NCI-H1105 (cell line): ENCODE data around the gene NPTX1.

Experiments
- DNase-seq: peaks from one replicate; lab custom pipeline; 2025; lab: John Stamatoyannopoulos, UW

Gene NPTX1

DNA sequence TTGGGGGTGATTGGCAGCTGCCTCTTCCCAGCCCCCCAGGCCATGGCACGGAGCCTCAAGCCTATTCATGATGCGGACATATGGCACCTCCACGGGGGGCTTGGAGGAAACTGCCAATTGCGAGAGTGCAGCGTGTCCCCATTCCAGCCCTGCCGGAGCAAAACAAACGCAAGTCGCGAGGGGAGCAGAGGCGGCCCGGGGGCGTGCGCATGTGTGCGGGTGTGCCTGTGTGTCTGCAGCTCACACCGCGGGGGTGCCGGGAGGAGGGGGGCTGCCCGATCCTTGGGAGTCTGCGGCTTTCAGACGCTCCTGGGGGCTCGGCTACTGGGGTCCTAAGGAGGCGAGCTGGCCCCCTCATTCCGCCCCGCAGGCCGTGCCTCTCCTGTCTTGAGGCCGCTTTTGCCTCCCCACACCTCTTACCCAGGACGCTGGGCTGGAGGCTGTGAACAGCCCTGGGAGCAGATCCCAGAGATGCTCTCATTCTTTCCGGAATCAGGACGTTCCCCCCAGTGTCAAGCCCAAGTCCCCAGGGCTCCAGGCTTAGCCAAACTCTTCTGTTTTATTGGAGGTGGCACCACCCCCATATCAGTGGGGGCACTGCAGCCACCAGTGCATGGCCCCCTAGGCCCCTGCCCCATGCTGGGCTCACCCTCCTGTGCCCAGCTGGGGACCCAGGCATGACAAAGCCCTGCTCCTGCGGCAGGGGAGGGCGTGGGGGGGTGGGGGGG is 32.3 kb downstream of the NPTX1 start:
- DNase-seq = no peak

DNA sequence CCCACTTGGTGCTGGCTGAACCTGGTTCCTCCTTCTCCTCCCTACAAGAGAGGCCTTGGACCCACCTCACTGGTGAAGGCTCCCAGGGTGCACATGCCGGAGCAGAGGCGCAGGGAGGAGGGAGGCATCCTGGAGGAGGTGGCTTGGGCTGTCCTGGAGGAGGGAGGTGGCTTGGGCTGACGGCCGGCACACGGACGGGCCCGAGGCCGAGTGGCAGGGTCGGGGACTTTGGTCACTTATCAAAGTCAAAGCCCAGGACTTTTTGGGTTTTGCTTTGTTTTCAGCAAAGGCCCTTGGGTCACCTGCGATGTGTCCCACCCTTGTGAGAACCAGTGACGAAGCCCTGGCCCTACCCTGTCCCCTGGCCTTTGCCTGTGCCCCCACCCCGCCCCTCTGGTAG is 32.9 kb downstream of the NPTX1 start:
- no peak for DNase-seq

DNA sequence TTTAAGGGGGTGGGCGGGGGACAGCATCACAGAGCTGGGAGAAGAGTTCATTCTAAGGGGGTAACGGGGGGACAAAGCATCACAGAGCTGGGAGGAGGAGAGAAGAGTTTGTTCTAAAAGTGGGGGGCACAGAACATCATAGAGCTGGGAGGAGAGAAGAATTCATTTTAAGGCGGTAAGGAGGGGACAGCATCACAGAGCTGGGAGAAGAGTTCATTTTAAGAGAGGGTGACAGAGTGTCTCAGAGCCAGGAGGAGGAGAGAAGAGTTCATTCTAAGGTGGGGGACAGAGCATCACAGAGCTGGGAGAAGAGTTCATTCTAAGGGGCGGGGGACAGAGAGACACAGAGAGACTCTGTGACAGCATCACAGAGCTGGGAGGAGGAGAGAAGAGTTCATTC is 33.6 kb downstream of the NPTX1 start:
- DNase-seq = no peak

DNA sequence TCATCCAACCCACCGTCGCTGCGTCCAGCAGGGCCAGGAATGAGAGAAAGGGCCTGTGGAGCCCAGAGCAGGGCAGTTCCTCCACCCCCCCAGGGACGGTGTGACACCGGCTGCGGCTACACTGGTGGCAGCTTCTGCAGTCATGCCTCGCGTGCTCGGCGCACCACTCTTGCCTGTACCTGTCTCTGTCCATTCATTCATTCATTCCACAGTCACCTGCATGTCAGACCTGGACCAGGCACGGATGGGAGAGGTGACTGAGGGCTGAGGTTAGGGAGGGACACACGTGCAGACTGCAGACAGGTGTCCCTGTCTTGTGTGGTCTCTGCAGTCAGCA is 34.1 kb downstream of the NPTX1 start:
- no peak for DNase-seq

DNA sequence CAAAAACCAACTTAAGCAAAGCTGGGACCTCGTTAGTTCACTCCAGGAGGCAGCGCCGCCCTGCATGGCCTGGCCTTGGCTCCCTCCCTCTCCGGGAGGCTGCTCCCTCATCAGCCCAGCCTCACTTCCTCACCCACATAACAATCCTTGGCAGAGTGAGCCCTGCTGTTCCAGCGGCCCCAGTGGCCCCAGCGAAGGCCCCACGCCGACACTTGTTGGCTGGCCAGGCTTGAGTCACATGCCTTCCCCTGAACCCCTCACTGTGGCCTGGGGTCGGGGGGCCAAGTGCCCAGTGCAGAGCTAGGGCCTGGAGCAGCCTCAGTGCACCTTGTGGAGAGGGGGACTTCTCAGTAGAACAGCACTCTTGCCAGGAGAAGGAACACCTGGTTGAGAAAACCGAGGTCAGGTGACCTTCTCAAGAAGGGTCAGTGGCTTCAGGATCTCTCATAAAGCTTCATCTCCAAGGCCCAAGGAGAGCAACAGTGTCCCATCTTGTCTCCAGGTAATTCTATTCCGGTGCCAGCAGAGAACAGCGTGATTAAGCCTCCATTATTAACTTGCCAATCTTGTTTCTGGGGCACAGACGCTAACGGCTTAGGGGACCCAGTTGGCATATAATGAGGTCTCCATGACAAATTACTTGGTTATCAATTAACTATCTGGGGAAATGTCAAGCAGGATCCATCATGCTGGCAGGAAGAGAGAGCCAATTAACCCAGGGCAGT is 34.6 kb downstream of the NPTX1 start:
- DNase-seq = no peak

DNA sequence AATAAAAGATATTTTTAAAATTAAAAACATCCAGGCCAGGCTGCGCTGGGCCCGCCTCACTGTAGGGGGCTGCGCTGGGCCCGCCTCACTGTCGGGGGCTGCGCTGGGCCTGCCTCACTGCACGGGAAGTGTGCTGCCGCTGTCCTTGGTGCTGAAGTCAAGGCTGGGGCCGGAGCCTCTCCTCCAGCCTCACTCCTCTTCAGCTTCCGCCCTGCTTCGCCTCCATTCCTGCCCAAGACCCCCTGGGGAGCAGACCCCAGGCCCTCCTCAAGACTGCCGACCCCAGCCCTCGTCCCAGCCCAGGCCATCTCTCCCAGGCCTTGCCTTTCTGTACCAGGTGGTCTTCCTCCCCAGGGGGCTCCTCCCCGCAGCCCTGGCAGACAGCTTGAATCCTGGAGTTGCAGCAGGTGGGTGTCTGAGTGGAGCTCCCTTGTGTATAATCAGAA is 35.3 kb downstream of the NPTX1 start:
- no peak for DNase-seq

DNA sequence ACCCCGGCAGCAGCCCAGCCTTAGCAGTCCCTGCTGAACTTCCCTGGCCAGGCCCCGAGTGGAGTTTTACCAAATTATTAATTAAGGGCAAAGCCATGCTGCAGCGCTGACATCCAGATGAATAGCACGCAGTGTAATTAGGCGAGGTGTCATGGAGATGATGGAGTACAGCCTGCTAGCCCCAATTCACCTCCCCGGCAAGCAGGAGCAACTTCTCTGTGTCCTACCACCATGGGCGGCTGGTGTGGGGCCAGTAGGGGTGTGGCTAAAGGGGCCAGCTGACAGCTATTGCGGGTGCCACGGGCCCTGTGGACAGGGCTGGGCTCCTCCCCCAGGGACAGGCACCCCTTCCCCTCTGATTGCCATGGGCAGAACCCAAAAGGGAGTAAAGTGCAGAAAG is 36.9 kb downstream of the NPTX1 start:
- no peak for DNase-seq

DNA sequence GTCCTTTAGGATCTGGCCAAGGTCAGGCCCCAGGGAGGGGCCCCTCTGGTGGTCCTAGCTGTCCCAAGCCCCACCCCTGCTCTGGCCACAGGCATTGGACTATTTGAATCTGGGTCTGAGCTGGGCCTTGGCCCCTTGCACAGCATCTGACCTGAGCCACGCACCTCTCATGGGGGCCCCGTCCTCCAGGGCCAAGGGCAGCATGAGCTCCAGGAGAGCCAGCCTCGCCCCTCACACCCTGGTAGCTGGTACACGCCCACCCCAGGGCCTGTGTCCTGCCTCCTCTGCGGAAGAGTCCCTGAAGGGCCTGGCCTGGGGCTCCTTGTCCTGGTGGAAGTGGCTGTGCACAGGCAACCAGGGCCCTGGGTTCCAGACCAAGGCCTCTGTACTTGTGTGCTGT is 37.6 kb downstream of the NPTX1 start:
- DNase-seq = no peak

DNA sequence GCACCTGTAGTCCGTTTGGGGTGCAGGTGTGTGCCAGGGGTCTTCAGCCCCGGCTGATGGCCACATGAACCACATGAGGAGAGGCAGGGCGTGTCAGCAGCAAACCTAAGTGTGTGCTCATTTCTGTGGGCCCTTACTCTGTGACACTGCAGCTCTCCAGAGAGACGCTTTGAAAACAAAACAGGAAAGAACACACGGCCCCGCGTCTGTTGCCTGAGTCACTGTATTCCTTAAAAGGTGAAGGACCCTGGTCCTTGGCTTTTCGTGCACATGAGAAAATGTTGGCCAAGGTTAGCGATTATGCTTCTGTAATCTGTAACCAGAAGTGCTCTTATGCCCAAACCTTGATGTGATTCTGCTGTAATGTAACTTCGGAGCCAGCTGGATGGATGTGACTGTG is 38.9 kb downstream of the NPTX1 start:
- no peak for DNase-seq

DNA sequence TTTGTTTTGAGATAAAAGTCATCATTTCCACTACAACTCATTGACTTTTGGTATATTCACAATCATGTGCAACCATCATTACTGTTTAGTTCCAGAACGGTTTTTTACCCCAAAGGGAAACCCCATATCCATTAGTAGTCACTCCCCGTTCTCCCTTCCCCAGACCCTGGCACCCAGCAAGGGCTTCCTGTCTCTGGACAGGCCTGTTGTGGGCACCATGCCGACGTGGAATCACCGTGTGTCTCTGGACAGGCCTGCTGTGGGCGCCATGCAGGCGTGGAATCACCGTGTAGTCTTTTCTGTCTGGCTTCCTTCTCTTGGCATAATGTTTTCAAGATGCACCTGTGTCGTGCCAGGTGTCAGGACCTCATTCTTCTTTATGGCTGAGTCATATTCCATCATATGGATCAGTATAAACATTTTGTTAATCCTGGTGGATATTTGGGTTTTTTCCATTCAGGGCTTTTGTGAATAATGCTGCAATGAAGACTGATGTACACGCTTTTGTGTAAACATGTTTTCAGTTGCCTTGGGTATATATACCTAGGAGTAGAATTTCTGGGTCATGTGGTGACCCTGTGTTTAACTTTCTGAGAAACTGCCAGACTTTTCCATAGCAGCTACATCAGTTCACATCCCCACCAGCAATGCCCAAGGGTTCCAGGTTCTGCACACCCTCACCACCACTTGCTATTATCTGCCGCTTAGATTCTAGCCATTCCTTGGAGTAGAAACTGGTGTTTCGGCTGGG is 42.3 kb downstream of the NPTX1 start:
- DNase-seq = no peak

DNA sequence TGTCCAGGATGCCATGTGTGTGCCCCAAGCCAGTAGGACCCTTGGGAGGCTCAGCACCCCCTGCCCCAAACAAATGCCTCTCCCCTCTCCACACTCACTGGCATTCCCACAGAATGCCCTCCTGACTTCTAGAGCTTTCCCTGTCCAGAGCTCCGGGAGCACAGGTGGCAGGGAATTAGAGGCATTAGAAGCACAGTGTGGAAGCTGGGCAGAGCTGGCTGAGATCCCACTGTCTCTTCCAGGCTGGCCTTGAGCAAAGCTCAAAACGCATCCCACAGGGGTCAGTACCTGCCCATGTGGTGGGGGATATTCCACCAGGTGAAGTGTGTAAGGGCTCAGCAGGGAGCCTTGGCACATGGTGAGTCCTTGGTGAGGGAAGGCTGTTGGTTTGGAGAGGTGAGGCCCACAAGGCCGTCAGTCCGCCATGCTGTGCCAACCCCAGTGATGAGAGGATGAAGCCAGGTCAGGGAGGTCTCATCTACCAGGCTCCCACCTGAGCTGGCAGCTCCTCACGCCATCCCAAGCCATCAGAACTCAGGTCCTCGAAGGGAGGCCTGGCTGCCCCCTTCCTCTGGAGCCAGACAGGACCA is 43.4 kb downstream of the NPTX1 start:
- DNase-seq = no peak

DNA sequence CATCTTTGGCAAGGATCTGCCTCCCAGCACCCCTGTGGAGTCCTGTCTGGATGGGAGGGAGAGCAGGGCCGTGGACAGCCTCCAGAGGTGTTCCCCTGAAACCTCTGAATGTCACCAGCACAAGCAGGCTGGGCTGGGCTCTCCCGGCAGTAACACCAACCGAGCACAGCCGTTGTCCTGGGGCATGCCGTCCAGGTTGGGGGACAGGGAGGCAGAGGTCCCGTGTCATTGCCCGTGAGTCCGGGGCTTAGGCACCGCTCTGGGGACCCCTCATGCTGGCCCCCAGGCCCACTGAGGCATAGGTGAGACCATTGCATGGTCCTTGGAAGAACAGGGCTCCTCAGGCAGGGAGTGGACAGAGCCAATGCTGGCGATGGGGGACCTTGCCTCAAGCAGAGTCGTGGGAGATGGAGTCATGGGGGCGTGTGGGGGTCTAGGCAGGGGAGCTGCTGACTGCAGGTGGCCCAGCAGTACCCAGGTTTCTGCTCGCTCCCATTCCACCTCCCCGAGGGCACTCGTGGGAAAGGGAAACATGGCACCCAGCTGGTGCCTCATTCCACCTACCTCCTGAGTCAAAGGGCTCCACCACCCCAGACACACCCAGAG is 44.0 kb downstream of the NPTX1 start:
- DNase-seq = no peak

DNA sequence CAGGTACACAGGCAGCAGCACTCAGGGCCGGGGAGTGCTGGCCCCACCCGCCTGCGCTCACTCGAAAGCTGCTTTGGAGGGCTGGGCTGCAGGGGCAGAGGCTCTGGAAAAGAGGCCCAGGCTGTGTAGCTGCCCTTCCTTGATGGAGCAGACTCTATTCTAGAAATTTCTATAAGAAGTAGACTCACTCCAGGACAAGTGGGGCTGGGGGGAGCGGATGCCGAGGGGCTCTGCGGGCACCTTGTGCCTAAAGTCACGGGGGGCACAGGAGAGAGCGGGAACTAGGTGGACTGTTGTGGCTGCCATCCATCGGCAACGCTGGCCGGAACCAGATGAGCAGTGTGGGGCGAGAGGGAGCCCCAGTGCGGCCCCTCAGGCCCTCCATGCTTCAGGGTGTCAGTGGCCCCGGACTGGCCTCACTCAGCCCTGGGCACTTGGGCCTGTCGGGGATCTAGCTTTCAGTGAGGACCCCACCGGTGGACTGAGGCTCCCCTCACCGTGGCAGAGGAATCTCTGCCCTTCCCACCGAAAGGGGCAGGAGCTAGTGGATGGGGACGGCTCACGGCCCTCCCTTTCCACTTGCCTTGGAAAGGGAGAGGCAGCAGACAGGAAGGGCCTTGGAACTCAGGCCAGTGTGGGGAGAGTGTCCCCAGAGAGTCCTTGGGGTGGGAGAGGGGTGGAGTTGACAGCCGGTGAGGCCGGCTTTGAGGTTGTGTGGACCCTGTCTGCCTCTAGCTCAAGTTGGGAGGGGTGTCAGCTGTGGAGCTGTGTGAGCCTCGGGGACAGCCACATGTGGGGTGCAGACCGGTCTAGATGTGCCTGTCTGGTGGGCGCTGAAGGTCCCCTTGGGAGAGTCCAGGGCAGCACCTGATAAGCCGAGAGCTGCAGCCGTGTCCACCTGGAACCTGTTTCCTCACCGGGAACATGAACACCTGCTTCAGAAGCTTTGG is 44.9 kb downstream of the NPTX1 start:
- no peak for DNase-seq

DNA sequence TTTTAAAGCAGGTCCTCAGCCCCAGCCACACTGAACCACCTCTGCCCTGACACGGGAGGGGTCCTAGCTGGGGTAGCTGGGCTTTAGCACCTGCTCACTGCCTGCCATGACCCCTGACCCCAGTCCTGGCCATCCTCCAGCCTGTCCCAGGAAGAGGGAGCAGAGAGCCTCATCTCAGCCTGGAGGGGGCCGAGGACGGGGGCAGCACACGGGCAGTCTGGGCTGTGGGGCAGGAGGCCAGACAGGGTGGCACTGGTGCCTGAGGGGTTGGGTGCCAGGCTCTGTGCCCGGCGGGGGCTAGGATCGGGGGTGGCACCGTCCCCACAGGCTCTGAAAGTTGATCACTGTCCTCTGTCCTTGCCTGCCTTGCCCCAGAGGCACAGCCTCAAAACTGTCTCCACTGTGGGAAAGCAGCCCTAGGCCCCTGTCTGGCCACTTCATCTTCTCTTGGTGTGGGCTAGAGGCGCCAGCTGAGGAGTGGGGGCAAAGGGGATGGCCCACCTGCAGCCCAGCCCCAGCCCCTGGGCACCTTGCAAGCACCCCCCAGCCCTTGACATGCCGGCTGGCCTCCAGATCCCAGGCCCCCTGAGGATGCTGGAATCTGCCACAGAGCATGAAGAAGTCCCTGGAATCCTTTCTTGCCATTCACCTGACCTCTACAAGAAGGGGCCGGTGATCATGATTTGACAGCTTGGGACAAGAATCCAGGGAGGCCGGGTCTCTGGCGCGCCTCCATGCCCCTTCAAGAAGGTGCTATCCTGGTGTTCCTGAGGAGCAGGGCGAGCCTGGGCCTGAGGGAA is 45.8 kb downstream of the NPTX1 start:
- DNase-seq = no peak

DNA sequence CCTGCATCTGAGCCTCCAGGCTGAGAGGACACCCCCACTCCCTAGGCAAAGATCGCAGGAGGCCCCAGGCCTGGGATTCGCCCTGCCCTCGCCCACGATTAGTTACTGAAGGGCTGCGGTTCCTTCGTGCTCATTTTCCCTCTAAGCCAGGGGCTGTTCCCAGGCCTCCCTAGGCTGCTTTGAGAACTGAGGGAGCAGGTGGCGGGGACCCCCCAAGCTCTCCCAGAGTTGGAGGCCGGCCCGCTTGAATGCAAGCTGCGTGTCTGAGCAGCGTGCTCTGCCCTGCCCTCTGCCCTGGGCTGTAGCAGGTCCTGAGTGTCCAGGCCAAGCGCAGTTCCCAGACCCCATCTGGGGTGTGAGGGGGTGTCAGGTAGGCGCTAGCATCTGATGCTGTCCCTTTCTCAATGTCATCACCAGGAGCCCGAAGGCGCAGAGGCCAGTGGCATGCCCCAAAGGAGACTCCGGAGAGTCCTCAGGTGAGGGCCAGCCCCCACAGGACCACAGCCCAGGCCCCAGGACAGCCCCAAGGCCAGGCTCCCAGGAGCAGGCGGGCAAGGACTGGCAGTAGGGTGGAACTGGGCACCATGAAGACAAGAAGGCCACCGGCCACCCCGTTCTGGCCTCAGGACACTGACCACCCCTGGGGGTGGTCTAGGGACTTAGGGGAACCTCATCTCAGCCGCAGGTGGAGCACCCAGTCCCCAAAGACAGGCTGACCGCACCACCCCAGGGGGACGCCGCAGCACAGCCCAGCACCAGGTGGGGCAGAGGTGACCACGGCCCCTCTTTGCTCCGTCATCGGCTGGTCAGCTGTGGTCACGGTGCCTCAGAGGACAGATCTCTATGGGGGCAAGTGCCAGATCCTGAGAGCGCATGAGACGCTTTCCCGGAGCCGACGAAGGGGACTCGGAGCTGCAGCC is 46.8 kb downstream of the NPTX1 start:
- DNase-seq = no peak

DNA sequence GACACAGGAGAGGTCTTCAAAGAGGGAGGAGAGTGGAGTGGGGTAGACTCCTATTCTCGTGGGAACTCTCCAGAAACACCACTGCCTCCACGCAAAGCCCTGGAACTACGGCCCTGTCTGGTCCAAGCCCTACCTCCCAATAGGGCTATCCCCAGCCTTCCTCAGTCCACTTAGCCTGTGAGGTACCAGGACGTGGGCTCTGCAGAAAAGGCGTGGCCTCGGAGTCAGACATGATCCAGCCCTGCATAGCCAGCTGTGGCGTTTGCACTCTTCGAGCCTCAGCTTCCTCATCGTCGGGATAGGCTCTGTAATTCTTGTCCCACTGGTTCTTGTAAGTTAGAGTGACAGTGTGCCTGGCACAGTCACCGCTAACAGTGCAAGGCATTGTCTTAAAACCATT is 47.6 kb downstream of the NPTX1 start:
- DNase-seq = no peak

DNA sequence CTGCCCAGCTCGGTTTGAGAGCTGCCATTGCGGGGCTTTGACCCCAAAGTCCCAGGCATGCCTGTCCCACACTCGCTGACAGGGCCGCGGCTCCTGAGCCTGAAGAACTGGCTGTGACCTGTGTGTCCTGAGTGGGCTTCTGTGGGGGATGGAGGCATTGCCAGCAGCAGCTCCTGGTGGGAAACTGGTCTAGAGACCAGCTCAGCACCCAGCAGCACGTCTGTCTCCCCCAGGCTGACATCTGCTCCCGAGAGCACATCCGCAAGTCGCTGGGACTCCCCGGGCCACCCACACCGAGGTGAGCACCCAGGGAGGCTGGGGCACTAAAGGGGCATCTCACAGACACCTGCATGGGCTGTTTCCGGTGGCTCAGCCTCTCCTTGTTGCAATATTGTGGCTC is 48.0 kb downstream of the NPTX1 start:
- DNase-seq = no peak

DNA sequence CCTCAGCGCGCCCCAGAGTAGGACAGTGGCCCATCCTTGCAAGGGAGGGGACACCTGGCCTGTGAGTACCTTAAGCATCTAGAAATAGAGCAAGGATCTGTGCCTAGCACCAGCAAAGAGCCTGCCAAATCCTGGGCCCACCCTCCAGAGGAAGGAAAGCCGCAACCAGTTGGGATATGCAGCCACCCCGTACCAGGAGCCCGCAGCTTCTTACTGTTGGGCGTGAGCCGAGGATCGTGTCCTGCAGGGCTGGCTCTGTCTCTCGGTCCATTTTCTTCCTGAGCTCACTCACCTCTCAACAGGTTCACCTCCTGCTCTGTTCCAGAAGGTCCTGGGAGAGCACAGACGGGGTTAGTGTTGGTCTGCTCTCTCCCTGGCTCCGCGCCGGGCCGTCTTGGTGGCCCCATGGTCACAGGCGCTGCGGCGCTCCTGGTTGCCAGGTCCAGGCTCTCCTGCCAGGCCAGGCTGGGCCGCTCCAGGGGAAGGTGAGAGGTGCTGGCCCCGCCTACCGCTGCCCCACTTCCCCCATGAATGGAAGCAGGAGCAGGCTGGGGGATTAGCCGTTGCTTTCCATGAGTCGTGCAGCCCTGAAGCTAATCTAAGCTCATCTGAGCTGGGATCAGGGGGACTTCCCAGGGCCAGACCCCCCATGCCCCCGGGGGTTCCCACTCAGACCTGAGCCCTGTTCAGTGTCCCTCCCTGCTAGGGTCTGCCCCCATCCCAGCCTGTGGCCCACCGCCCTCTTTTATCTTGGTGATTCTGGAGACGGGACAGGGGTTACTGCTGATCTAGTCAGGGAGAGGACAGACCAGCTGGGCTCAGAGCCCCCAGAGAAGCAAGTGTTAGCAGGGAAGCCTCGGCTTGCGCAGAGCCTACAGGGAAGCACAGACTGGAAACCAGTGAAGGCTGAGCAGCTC is 48.8 kb downstream of the NPTX1 start:
- no peak for DNase-seq
